ENCODE data around the gene C9orf40. TPM values are rescaled to one million over a fixed set of nuclear protein-coding genes. Genes with fewer than 3 reads are reported as not detected.

Gene C9orf40
- total RNA-seq, 1 donor from 2014 or later, result 2.9 TPM

DNA sequence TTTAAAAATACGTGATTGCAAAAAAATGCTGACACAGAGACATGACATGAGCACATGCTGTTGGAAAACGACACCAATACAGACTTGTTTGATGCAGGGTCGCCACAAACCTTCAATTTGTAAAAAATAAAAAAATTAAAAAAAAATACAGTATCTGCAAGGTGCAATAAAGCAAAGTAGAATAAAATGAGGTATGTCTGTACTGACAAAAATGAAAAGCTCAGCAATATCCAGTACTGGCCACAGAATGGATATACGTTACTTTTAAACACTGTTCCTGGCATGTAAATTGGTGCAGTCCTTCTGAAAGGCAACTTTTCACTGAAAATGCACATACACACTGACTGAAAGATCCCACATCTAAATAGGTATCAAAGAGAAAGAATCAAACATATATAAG, 27.1 kb upstream of the C9orf40 start:
- H3K27ac ChIP-seq, result no peak overlapping the region
- ATAC-seq (no peak), DNase-seq (no peak)
- peaks cover 3% of the 10 kb centered on the region for H3K36me3 ChIP-seq
- no peak for TF ChIP-seq CTCF (IDR thresholded peaks at IDR 0.05)
- no peak overlapping the region for H3K4me3 ChIP-seq
- no peaks in the 10 kb centered on the region for H3K27me3 ChIP-seq
- intact Hi-C loops (cut with DNase I), result no loop called here
- peaks cover 9% of the 10 kb centered on the region for H3K9me3 ChIP-seq
- H3K4me1 ChIP-seq, result no peaks in the 10 kb centered on the region

- DNase-seq (no peak), ATAC-seq (no peak)
- Histone ChIP-seq H3K4me1 (no peaks in the 10 kb centered on the region), H3K4me3 (no peak overlapping the region), H3K9me3 (peaks cover 9% of the 10 kb centered on the region), H3K27me3 (no peaks in the 10 kb centered on the region), H3K36me3 (no peaks in the 10 kb centered on the region), H3K27ac (no peak overlapping the region)
- no peak for TF ChIP-seq CTCF (IDR thresholded peaks at IDR 0.05)
- intact Hi-C loops (cut with DNase I), result no loop called here
Observed at GRCh38 chr9:74977287-74977686, 24.6 kb upstream of the C9orf40 start.

GRCh38 chr9:74975538-74975937, 22.8 kb upstream of the C9orf40 start:
- Histone ChIP-seq H3K36me3 (no peaks in the 10 kb centered on the region), H3K4me1 (no peaks in the 10 kb centered on the region), H3K9me3 (peaks cover 9% of the 10 kb centered on the region), H3K27ac (no peak overlapping the region), H3K27me3 (no peaks in the 10 kb centered on the region), H3K4me3 (no peak overlapping the region)
- no peak for TF ChIP-seq CTCF (IDR thresholded peaks at IDR 0.05)
- ATAC-seq (no peak), DNase-seq (no peak)
- intact Hi-C loops (cut with DNase I), result no loop called here

DNA sequence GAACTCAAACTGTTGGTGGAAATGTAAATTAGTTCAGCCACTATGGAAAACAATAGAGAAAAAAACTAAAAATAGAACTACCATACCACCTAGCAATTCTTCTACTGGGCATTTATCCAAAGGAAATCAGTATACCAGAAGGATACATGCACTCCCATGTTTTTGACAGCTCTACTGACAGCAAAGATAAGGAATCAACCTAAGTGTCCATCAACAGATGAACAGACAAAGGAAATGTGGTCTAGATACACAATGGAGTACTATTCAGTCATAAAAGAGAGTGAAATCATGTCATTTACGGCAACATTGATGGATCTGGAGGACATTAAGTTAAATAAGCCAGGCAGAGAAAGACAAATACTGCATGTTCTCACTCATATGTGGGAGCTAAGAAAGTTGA, 21.8 kb upstream of the C9orf40 start:
- Histone ChIP-seq H3K4me3 (no peak overlapping the region), H3K4me1 (no peaks in the 10 kb centered on the region), H3K36me3 (no peaks in the 10 kb centered on the region), H3K27me3 (no peaks in the 10 kb centered on the region), H3K9me3 (peaks cover 9% of the 10 kb centered on the region), H3K27ac (no peak overlapping the region)
- ATAC-seq (no peak), DNase-seq (no peak)
- intact Hi-C loops (cut with DNase I), result no loop called here
- TF ChIP-seq CTCF (IDR thresholded peaks at IDR 0.05), result no peak

GRCh38 chr9:74973714-74974113, 21.0 kb upstream of the C9orf40 start:
- Histone ChIP-seq H3K4me3 (no peak overlapping the region), H3K27me3 (no peaks in the 10 kb centered on the region), H3K36me3 (no peaks in the 10 kb centered on the region), H3K4me1 (no peaks in the 10 kb centered on the region), H3K9me3 (peaks cover 9% of the 10 kb centered on the region), H3K27ac (no peak overlapping the region)
- intact Hi-C loops (cut with DNase I), result no loop called here
- ATAC-seq (no peak), DNase-seq (no peak)
- no peak for TF ChIP-seq CTCF (IDR thresholded peaks at IDR 0.05)

DNA sequence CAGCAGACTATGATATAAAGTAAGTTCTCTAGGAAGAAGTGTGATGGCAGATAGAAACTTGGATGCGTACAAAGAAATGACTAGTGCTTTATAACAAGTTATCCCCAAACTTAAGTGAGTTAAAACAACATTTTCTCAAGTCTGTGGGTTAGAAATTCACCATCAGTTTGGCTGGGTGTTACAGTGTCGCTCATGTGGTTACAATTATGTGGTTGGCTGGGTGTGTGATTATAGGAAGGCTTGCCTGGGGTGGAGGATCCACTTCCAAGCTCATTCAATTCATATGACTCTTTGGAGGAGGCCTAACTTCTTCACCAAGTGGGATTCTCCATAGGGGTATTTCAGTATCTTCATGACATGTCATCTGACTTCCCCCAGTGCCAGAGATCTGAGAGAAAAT, 10.3 kb upstream of the C9orf40 start:
- H3K4me3 ChIP-seq, result no peak overlapping the region
- H3K9me3 ChIP-seq, result no peaks in the 10 kb centered on the region
- no peak for TF ChIP-seq CTCF (IDR thresholded peaks at IDR 0.05)
- intact Hi-C loops (cut with DNase I), result no loop called here
- ATAC-seq (no peak), DNase-seq (no peak)
- H3K4me1 ChIP-seq, result no peaks in the 10 kb centered on the region
- H3K27me3 ChIP-seq, result no peaks in the 10 kb centered on the region
- no peaks in the 10 kb centered on the region for H3K36me3 ChIP-seq
- no peak overlapping the region for H3K27ac ChIP-seq

Data from upper lobe of right lung (tissue), 1 donor.